ENCODE data around the gene MAPKAPK2.
A peak's percentile ranks its signal among the peaks of the same experiment; 100 is the strongest.

The MAPKAPK2 gene

GRCh38 chr1:206683313-206683712 lies 1.4 kb upstream of the MAPKAPK2 start:
- no peaks in the 10 kb centered on the region for H3K9me3 ChIP-seq (ENCODE audit: control insufficient read depth, insufficient read depth, low read length)
- H3K36me3 ChIP-seq (ENCODE audit: insufficient read depth, low read length): no peaks in the 10 kb centered on the region
- H3K4me1 ChIP-seq (ENCODE audit: insufficient read depth, low read length): peaks cover 12% of the 10 kb centered on the region
- no peak overlapping the region for H3K9ac ChIP-seq (ENCODE audit: low read depth, low read length)

GRCh38 chr1:206684003-206684402 lies 702 bp upstream of the MAPKAPK2 start:
- Histone ChIP-seq H3K4me1 (ENCODE audit: insufficient read depth, low read length) (peaks cover 19% of the 10 kb centered on the region), H3K9ac (ENCODE audit: low read depth, low read length) (peak overlapping the region; percentile 25; the same call in 1 of the 2 replicates), H3K9me3 (ENCODE audit: control insufficient read depth, insufficient read depth, low read length) (no peaks in the 10 kb centered on the region), H3K36me3 (ENCODE audit: insufficient read depth, low read length) (no peaks in the 10 kb centered on the region)

- peak overlapping the region; percentile 70 for H3K9ac ChIP-seq (ENCODE audit: low read depth, low read length)
- peaks cover 29% of the 10 kb centered on the region for H3K4me1 ChIP-seq (ENCODE audit: insufficient read depth, low read length)
- no peaks in the 10 kb centered on the region for H3K9me3 ChIP-seq (ENCODE audit: control insufficient read depth, insufficient read depth, low read length)
- no peaks in the 10 kb centered on the region for H3K36me3 ChIP-seq (ENCODE audit: insufficient read depth, low read length)
Measured at GRCh38 chr1:206685334-206685768, 646 bp downstream of the MAPKAPK2 start.

GRCh38 chr1:206685769-206686477 lies 1.2 kb downstream of the MAPKAPK2 start:
- Histone ChIP-seq H3K36me3 (ENCODE audit: insufficient read depth, low read length) (no peaks in the 10 kb centered on the region), H3K4me1 (ENCODE audit: insufficient read depth, low read length) (peaks cover 29% of the 10 kb centered on the region), H3K9ac (ENCODE audit: low read depth, low read length) (peak overlapping the region; percentile 70), H3K9me3 (ENCODE audit: control insufficient read depth, insufficient read depth, low read length) (no peaks in the 10 kb centered on the region)

GRCh38 chr1:206686478-206687249 lies 2.0 kb downstream of the MAPKAPK2 start:
- Histone ChIP-seq H3K36me3 (ENCODE audit: insufficient read depth, low read length) (no peaks in the 10 kb centered on the region), H3K9ac (ENCODE audit: low read depth, low read length) (peak overlapping the region; percentile 70), H3K9me3 (ENCODE audit: control insufficient read depth, insufficient read depth, low read length) (no peaks in the 10 kb centered on the region), H3K4me1 (ENCODE audit: insufficient read depth, low read length) (peaks cover 29% of the 10 kb centered on the region)

GRCh38 chr1:206687251-206687914 lies 2.7 kb downstream of the MAPKAPK2 start:
- no peaks in the 10 kb centered on the region for H3K36me3 ChIP-seq (ENCODE audit: insufficient read depth, low read length)

GRCh38 chr1:206687915-206688442 lies 3.3 kb downstream of the MAPKAPK2 start:
- H3K9me3 ChIP-seq (ENCODE audit: control insufficient read depth, insufficient read depth, low read length): no peaks in the 10 kb centered on the region
- no peaks in the 10 kb centered on the region for H3K36me3 ChIP-seq (ENCODE audit: insufficient read depth, low read length)
- no peak overlapping the region for H3K9ac ChIP-seq (ENCODE audit: low read depth, low read length)
- H3K4me1 ChIP-seq (ENCODE audit: insufficient read depth, low read length): peaks cover 34% of the 10 kb centered on the region

More at GRCh38 chr1:206687251-206687914, 2.7 kb downstream of the MAPKAPK2 start:
- no peaks in the 10 kb centered on the region for H3K9me3 ChIP-seq (ENCODE audit: control insufficient read depth, insufficient read depth, low read length)
- H3K4me1 ChIP-seq (ENCODE audit: insufficient read depth, low read length): peaks cover 29% of the 10 kb centered on the region
- H3K9ac ChIP-seq (ENCODE audit: low read depth, low read length): no peak overlapping the region

GRCh38 chr1:206690516-206690915 lies 5.8 kb downstream of the MAPKAPK2 start:
- no peak overlapping the region for H3K9ac ChIP-seq (ENCODE audit: low read depth, low read length)
- peaks cover 53% of the 10 kb centered on the region for H3K4me1 ChIP-seq (ENCODE audit: insufficient read depth, low read length)
- no peaks in the 10 kb centered on the region for H3K36me3 ChIP-seq (ENCODE audit: insufficient read depth, low read length)
- H3K9me3 ChIP-seq (ENCODE audit: control insufficient read depth, insufficient read depth, low read length): no peaks in the 10 kb centered on the region

- peaks cover 51% of the 10 kb centered on the region for H3K4me1 ChIP-seq (ENCODE audit: insufficient read depth, low read length)
- H3K9ac ChIP-seq (ENCODE audit: low read depth, low read length): no peak overlapping the region
- no peaks in the 10 kb centered on the region for H3K36me3 ChIP-seq (ENCODE audit: insufficient read depth, low read length)
- H3K9me3 ChIP-seq (ENCODE audit: control insufficient read depth, insufficient read depth, low read length): no peaks in the 10 kb centered on the region
Measured at GRCh38 chr1:206691604-206692003, 6.9 kb downstream of the MAPKAPK2 start.

GRCh38 chr1:206693029-206693428 lies 8.3 kb downstream of the MAPKAPK2 start:
- Histone ChIP-seq H3K9ac (ENCODE audit: low read depth, low read length) (no peak overlapping the region), H3K4me1 (ENCODE audit: insufficient read depth, low read length) (peaks cover 44% of the 10 kb centered on the region), H3K36me3 (ENCODE audit: insufficient read depth, low read length) (no peaks in the 10 kb centered on the region), H3K9me3 (ENCODE audit: control insufficient read depth, insufficient read depth, low read length) (no peaks in the 10 kb centered on the region)

- Histone ChIP-seq H3K9ac (ENCODE audit: low read depth, low read length) (no peak overlapping the region), H3K36me3 (ENCODE audit: insufficient read depth, low read length) (no peaks in the 10 kb centered on the region), H3K9me3 (ENCODE audit: control insufficient read depth, insufficient read depth, low read length) (no peaks in the 10 kb centered on the region), H3K4me1 (ENCODE audit: insufficient read depth, low read length) (peaks cover 39% of the 10 kb centered on the region)
Measured at GRCh38 chr1:206693592-206693991, 8.9 kb downstream of the MAPKAPK2 start.

- Histone ChIP-seq H3K4me1 (ENCODE audit: insufficient read depth, low read length) (peaks cover 30% of the 10 kb centered on the region), H3K9ac (ENCODE audit: low read depth, low read length) (no peak overlapping the region), H3K9me3 (ENCODE audit: control insufficient read depth, insufficient read depth, low read length) (no peaks in the 10 kb centered on the region), H3K36me3 (ENCODE audit: insufficient read depth, low read length) (no peaks in the 10 kb centered on the region)
Measured at GRCh38 chr1:206694171-206695124, 9.7 kb downstream of the MAPKAPK2 start.

GRCh38 chr1:206695733-206696132 lies 11.0 kb downstream of the MAPKAPK2 start:
- Histone ChIP-seq H3K9ac (ENCODE audit: low read depth, low read length) (no peak overlapping the region), H3K9me3 (ENCODE audit: control insufficient read depth, insufficient read depth, low read length) (no peaks in the 10 kb centered on the region), H3K4me1 (ENCODE audit: insufficient read depth, low read length) (peaks cover 24% of the 10 kb centered on the region), H3K36me3 (ENCODE audit: insufficient read depth, low read length) (no peaks in the 10 kb centered on the region)

Data from ES-I3 (cell line).